GM23338 (cell line): ENCODE data around the gene KLRF2. TPM values are rescaled to one million over a fixed set of nuclear protein-coding genes. Genes with fewer than 3 reads are reported as not detected.

Source experiments
- ATAC-seq: fragments of 200-7000 bp; cut with Tn5 transposase; 3 replicates; pipeline ENCODE4 v1.9.1; 2020
- DNase-seq: peaks from one replicate; pipeline ENCODE4 v3.0.0-alpha.2; 2015; ENCODE audit warnings: low spot score
- H2AFZ ChIP-seq: fragments of 200-600 bp; sonication (generic); 2 replicates; pipeline ENCODE4 v1.8.0; 2016; ENCODE audit warnings: antibody characterized with exemption, mild to moderate bottlenecking, moderate library complexity
- H3F3A ChIP-seq: fragments of 200-600 bp; sonication (generic); replicated peaks from 2 replicates; pipeline ENCODE4 v1.8.0; 2017; ENCODE audit warnings: antibody characterized with exemption, mixed run types, low read depth
- H3K27ac ChIP-seq: fragments of 200-600 bp; sonication (generic); 2 replicates; pipeline ENCODE4 v1.6.1; 2016; ENCODE audit warnings: low read depth
- H3K27me3 ChIP-seq: fragments of 200-600 bp; sonication (generic); 2 replicates; pipeline ENCODE4 v1.8.0; 2016; ENCODE audit warnings: mild to moderate bottlenecking, mixed run types, moderate library complexity; ENCODE audit not compliant: insufficient read depth
- H3K36me3 ChIP-seq: fragments of 200-600 bp; sonication (generic); 2 replicates; pipeline ENCODE4 v1.8.0; 2016; ENCODE audit warnings: mild to moderate bottlenecking; ENCODE audit not compliant: insufficient read depth
- H3K4me1 ChIP-seq: fragments of 200-600 bp; sonication (generic); 2 replicates; pipeline ENCODE4 v1.8.0; 2016; ENCODE audit warnings: mild to moderate bottlenecking, moderate library complexity; ENCODE audit not compliant: insufficient read depth
- H3K4me2 ChIP-seq: fragments of 200-600 bp; sonication (generic); 2 replicates; pipeline ENCODE4 v1.7.1; 2017; ENCODE audit warnings: mixed run types
- H3K4me3 ChIP-seq: fragments of 200-600 bp; sonication (generic); 2 replicates; pipeline ENCODE4 v1.6.1; 2016; ENCODE audit warnings: mixed run types
- H3K79me2 ChIP-seq: fragments of 200-600 bp; sonication (generic); replicated peaks from 2 replicates; pipeline ENCODE4 v1.8.0; 2017; ENCODE audit warnings: mild to moderate bottlenecking; ENCODE audit not compliant: insufficient read depth
- H3K9me2 ChIP-seq: fragments of 200-600 bp; sonication (generic); 2 replicates; pipeline ENCODE4 v1.8.0; 2017; ENCODE audit not compliant: insufficient read depth
- H4K20me1 ChIP-seq: fragments of 200-600 bp; sonication (generic); replicated peaks from 2 replicates; pipeline ENCODE4 v1.8.0; 2017; ENCODE audit warnings: mild to moderate bottlenecking; ENCODE audit not compliant: insufficient read depth
- H3K27ac Mint-ChIP-seq: 2 replicates; pipeline ENCODE4 v1.8.0; 2020; ENCODE audit warnings: inconsistent platforms, mild to moderate bottlenecking, moderate library complexity, mixed read lengths
- H3K27me3 Mint-ChIP-seq: 3 replicates; pipeline ENCODE4 v1.8.0; 2022; ENCODE audit warnings: low read depth, mild to moderate bottlenecking, moderate library complexity, mixed read lengths, inconsistent platforms; ENCODE audit not compliant: insufficient read depth, poor library complexity
- H3K36me3 Mint-ChIP-seq: 3 replicates; pipeline ENCODE4 v1.8.0; 2021; ENCODE audit warnings: low read depth, mild to moderate bottlenecking, inconsistent platforms, moderate library complexity, mixed read lengths
- H3K4me1 Mint-ChIP-seq: 3 replicates; pipeline ENCODE4 v1.8.0; 2020; ENCODE audit warnings: mild to moderate bottlenecking, inconsistent platforms, mixed read lengths
- H3K4me3 Mint-ChIP-seq: 3 replicates; pipeline ENCODE4 v1.8.0; 2021; ENCODE audit warnings: moderate library complexity, mild to moderate bottlenecking, inconsistent platforms, mixed read lengths
- H3K9me3 Mint-ChIP-seq: 3 replicates; pipeline ENCODE4 v1.8.0; 2020; ENCODE audit warnings: moderate library complexity, mild to moderate bottlenecking, inconsistent platforms, mixed read lengths
- CTCF ChIP-seq, 2 experiments: fragments of 200-600 bp in 1 of 2; sonication (generic) in 1 of 2; conservative IDR thresholded peaks; 2 replicates each; pipeline versions ENCODE4 v1.5.1 to v1.6.1; 2016 to 2017; ENCODE audit warnings: antibody characterized with exemption in 2 of 2, low read depth in 2 of 2, mild to moderate bottlenecking in 2 of 2, moderate library complexity in 1 of 2
- ETS1 ChIP-seq: IDR thresholded peaks from 2 replicates; pipeline ENCODE4 v1.6.1; 2016; ENCODE audit warnings: antibody characterized with exemption
- EZH2 ChIP-seq: fragments of 200-600 bp; sonication (generic); IDR thresholded peaks from one replicate; pipeline ENCODE4 v1.8.0; 2017; ENCODE audit warnings: antibody characterized with exemption, mild to moderate bottlenecking, low read depth; ENCODE audit not compliant: unreplicated experiment
- REST ChIP-seq: IDR thresholded peaks from one replicate; pipeline ENCODE4 v1.6.1; 2018; ENCODE audit warnings: antibody characterized with exemption; ENCODE audit not compliant: unreplicated experiment
- ZNF331 ChIP-seq: fragments of 250-450 bp; sonication (Bioruptor Pico); IDR thresholded peaks from 2 replicates; pipeline ENCODE4 v1.5.0; 2020; ENCODE audit warnings: low read depth, mild to moderate bottlenecking, moderate library complexity
- polyA plus RNA-seq: library from polyadenylated mRNA; unstranded; fragments of >200 nt; fragmentation: Nextera tagmentation; extraction: Ambion mirVana; gene quantifications from 2 replicates; pipeline ENCODE4 v1.2.1, GENCODE V29; 2016
- total RNA-seq: library from RNA; depleted of rRNA; stranded (reverse); fragments of >200 nt; shearing (Covaris generic); gene quantifications from 2 replicates; pipeline ENCODE4 v1.2.3, GENCODE V29; 2014

KLRF2 gene
- total and polyA plus RNA-seq, 2 experiments from 2014 or later, result not detected

- Histone ChIP-seq H3K4me2 (no peak overlapping the region), H3K27ac (no peak overlapping the region), H3F3A (no peaks in the 10 kb centered on the region), H3K4me3 (no peak overlapping the region), H3K36me3 (no peaks in the 10 kb centered on the region), H2AFZ (no peak overlapping the region), H3K79me2 (no peaks in the 10 kb centered on the region), H3K4me1 (no peaks in the 10 kb centered on the region), H3K27me3 (no peaks in the 10 kb centered on the region), H4K20me1 (no peaks in the 10 kb centered on the region), H3K9me2 (no peaks in the 10 kb centered on the region)
- TF ChIP-seq ZNF331 (CRISPR knock-in tag), result no peak
- no peak for TF ChIP-seq ETS1
- no peak for TF ChIP-seq CTCF (conservative IDR thresholded peaks at IDR 0.05; ENCODE audit: low read depth in 2 of 2)
- TF ChIP-seq REST, result no peak
- Mint-ChIP-seq H3K4me1 (peaks cover 2% of the 10 kb centered on the region; the same call in 1 of the 3 replicates), H3K4me3 (no peak overlapping the region), H3K36me3 (0 out of 3 replicates have a peak, but pooled peaks cover 5% of the 10 kb centered on the region), H3K27ac (no peak overlapping the region), H3K27me3 (peaks cover 2% of the 10 kb centered on the region), H3K9me3 (peaks cover 7% of the 10 kb centered on the region)
- DNase-seq (no peak), ATAC-seq (no peak)
Observed at GRCh38 chr12:9922429-9922828, 41.1 kb downstream of the KLRF2 start.

GRCh38 chr12:9925705-9926393, 44.6 kb downstream of the KLRF2 start:
- ATAC-seq (peak; percentile 95), DNase-seq (peak; percentile 86)
- H3F3A ChIP-seq, result no peaks in the 10 kb centered on the region
- H4K20me1 ChIP-seq, result no peaks in the 10 kb centered on the region
- no peak overlapping the region for H3K4me3 ChIP-seq
- no peak overlapping the region for H3K4me2 ChIP-seq
- Mint-ChIP-seq H3K4me1 (peaks cover 2% of the 10 kb centered on the region; the same call in 1 of the 3 replicates), H3K4me3 (no peak overlapping the region), H3K27me3 (peaks cover 2% of the 10 kb centered on the region), H3K9me3 (no peaks in the 10 kb centered on the region; the same call in 2 of the 3 replicates), H3K36me3 (no peaks in the 10 kb centered on the region), H3K27ac (no peak overlapping the region)
- H2AFZ ChIP-seq, result no peak overlapping the region
- no peak overlapping the region for H3K27ac ChIP-seq
- no peak for TF ChIP-seq EZH2
- TF ChIP-seq CTCF (conservative IDR thresholded peaks at IDR 0.05; ENCODE audit: low read depth in 2 of 2), result peak; percentile 66 to 68
- no peaks in the 10 kb centered on the region for H3K4me1 ChIP-seq
- H3K27me3 ChIP-seq, result no peaks in the 10 kb centered on the region
- no peaks in the 10 kb centered on the region for H3K9me2 ChIP-seq
- H3K79me2 ChIP-seq, result no peaks in the 10 kb centered on the region
- H3K36me3 ChIP-seq, result no peaks in the 10 kb centered on the region
